ENCODE measurements around the gene MORN1. TPM values are rescaled to one million over a fixed set of nuclear protein-coding genes. Genes with fewer than 3 reads are reported as not detected.

The MORN1 gene
- total and polyA plus RNA-seq, 3 donors from 2014 or later: 30.4 to 34.5 (median 30.9) TPM

DNA sequence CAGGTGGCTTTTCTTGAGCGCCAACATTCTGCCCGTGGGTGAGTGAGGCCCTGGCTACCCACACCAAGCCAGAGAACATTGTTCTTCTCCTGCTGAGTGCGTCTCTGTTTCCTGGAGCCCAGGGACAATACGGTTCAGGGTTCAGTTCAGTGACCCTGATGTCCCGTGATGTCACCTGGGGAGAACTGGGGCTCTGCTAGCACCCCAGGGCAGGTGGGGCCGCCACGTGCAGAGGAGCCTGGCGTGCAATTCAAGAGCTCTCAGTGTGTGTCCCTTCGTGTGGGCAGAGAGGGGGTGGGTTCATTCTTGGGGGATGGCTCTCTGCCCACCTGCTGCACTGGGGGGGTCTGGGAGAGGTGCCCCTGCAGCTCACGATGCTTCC lies 39.2 kb upstream of the MORN1 start:
- no peaks in the 10 kb centered on the region for H3K4me1 ChIP-seq
- no peaks in the 10 kb centered on the region for H3K9me3 ChIP-seq
- H3K27me3 ChIP-seq: no peaks in the 10 kb centered on the region
- TF ChIP-seq, protein P1, sequence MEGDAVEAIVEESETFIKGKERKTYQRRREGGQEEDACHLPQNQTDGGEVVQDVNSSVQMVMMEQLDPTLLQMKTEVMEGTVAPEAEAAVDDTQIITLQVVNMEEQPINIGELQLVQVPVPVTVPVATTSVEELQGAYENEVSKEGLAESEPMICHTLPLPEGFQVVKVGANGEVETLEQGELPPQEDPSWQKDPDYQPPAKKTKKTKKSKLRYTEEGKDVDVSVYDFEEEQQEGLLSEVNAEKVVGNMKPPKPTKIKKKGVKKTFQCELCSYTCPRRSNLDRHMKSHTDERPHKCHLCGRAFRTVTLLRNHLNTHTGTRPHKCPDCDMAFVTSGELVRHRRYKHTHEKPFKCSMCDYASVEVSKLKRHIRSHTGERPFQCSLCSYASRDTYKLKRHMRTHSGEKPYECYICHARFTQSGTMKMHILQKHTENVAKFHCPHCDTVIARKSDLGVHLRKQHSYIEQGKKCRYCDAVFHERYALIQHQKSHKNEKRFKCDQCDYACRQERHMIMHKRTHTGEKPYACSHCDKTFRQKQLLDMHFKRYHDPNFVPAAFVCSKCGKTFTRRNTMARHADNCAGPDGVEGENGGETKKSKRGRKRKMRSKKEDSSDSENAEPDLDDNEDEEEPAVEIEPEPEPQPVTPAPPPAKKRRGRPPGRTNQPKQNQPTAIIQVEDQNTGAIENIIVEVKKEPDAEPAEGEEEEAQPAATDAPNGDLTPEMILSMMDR (IDR thresholded peaks at IDR 0.05): no peak
- no peak for TF ChIP-seq POLR2A (IDR thresholded peaks at IDR 0.05)
- intact Hi-C loops (cut with DNase I; ENCODE audit: low total_unique reads): no loop called here
- H3K36me3 ChIP-seq (ENCODE audit: low read depth, missing control alignments): no peaks in the 10 kb centered on the region
- H3K27ac ChIP-seq: no peak overlapping the region
- DNase-seq: no peak
- WGBS, 2 donors: 80 to 87% methylated on average over 1 to 10 of the region's 10 CpGs
- H3K4me3 ChIP-seq: no peak overlapping the region

DNA sequence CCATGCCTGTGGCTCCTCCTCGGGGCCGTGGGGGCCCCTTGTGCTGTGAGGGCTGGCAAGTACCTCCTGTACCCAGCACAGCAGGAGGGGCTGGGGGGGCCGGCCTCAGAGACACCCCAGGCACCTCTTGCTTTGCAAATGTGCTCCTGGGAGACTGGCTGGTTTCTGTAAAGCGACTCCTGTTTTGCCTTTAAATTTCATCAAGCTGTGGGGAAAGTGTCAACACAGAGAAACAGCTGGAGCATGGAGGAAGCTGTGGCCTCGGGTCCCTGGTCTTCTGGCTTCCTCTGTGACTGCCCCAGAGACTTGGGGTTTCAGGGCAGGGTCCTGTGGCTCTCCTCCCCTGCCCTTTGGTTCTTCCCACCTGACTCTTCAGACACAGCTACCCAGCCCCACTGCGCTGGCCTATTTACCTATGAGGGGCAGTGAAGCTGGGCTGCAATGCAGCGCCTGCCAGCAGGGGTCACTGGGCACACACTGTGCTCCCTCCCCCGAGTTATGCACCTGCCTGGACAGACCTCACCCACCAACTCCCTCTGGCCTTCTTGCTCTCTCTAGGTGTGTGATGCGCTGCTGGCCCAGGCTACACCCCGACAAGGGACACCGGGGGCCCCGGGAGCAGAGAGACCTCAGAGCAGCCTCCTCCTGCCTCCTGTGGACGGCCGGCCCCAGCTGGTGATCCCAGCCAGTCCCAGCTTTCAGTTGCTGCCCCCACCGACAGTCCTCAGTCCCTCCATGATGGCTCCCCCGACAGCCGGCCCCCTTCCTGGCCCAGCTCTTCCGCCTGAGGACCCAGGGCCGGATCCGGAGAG lies 38.6 kb upstream of the MORN1 start:
- intact Hi-C loops (cut with DNase I; ENCODE audit: low total_unique reads): no loop called here
- H3K4me3 ChIP-seq: no peak overlapping the region
- WGBS, 2 donors: 85 to 95% methylated on average over 14 to 20 of the region's 20 CpGs
- no peak overlapping the region for H3K27ac ChIP-seq
- TF ChIP-seq, protein P1 (IDR thresholded peaks at IDR 0.05): peak in 2 of 3 experiments; percentile 14 to 16
- TF ChIP-seq POLR2A (IDR thresholded peaks at IDR 0.05): no peak
- H3K9me3 ChIP-seq: no peaks in the 10 kb centered on the region
- no peaks in the 10 kb centered on the region for H3K36me3 ChIP-seq (ENCODE audit: low read depth, missing control alignments)
- H3K27me3 ChIP-seq: no peaks in the 10 kb centered on the region
- no peak for DNase-seq
- no peaks in the 10 kb centered on the region for H3K4me1 ChIP-seq

- Histone ChIP-seq H3K4me1 (no peaks in the 10 kb centered on the region), H3K4me3 (no peak overlapping the region), H3K9me3 (no peaks in the 10 kb centered on the region), H3K36me3 (ENCODE audit: low read depth, missing control alignments) (no peaks in the 10 kb centered on the region), H3K27me3 (no peaks in the 10 kb centered on the region), H3K27ac (no peak overlapping the region)
- WGBS, 2 donors: 90 to 94% methylated on average over 2 to 28 of the region's 28 CpGs
- intact Hi-C loops (cut with DNase I; ENCODE audit: low total_unique reads): no loop called here
- TF ChIP-seq, protein P1 (IDR thresholded peaks at IDR 0.05): no peak
- no peak for TF ChIP-seq POLR2A (IDR thresholded peaks at IDR 0.05)
- no peak for DNase-seq
These were observed 37.1 kb upstream of the MORN1 start for GRCh38 chr1:2428490-2428889.

DNA sequence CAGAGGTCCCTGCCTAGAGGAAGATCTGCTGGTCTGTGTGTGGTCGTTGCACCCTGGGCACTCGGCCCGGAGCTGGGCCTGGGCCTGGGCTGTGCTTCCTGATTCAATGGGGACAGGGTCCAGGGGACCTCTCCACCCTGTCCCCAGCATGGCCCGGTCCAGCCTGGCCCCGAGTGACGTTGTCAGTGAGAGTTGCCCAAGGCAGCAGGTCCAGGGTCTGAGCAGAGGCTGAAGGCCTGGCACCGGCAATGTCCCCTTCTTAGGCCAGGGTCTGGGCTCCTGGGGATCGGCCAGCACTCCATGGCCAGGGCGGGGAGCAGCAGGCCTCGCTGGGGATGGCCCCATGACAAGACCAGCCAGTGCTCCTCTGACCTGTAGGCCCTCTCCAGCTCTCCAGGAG lies 36.6 kb upstream of the MORN1 start:
- no peaks in the 10 kb centered on the region for H3K36me3 ChIP-seq (ENCODE audit: low read depth, missing control alignments)
- H3K4me1 ChIP-seq: no peaks in the 10 kb centered on the region
- no peak overlapping the region for H3K27ac ChIP-seq
- no peak for TF ChIP-seq POLR2A (IDR thresholded peaks at IDR 0.05)
- TF ChIP-seq, protein P1 (IDR thresholded peaks at IDR 0.05): no peak
- H3K9me3 ChIP-seq: no peaks in the 10 kb centered on the region
- H3K27me3 ChIP-seq: no peaks in the 10 kb centered on the region
- no peak overlapping the region for H3K4me3 ChIP-seq
- intact Hi-C loops (cut with DNase I; ENCODE audit: low total_unique reads): no loop called here
- no peak for DNase-seq
- WGBS, 2 donors: 60 to 90% methylated on average over 4 to 10 of the region's 10 CpGs

GRCh38 chr1:2427051-2427450 lies 35.7 kb upstream of the MORN1 start:
- no peaks in the 10 kb centered on the region for H3K9me3 ChIP-seq
- H3K27ac ChIP-seq: no peak overlapping the region
- H3K4me3 ChIP-seq: no peak overlapping the region
- no peaks in the 10 kb centered on the region for H3K4me1 ChIP-seq
- H3K36me3 ChIP-seq (ENCODE audit: low read depth, missing control alignments): no peaks in the 10 kb centered on the region
- 86 to 100% methylated on average over 6 to 18 of the region's 18 CpGs for WGBS, 2 donors
- no peak for DNase-seq
- TF ChIP-seq, protein P1 (IDR thresholded peaks at IDR 0.05): no peak
- TF ChIP-seq POLR2A (IDR thresholded peaks at IDR 0.05): no peak
- no peaks in the 10 kb centered on the region for H3K27me3 ChIP-seq
- intact Hi-C loops (cut with DNase I; ENCODE audit: low total_unique reads): no loop called here

Data from testis (tissue), 3 donors.